Activated T-helper 1 cell treated with anti-CD3 and anti-CD28 coated beads, Interleukin-12 subunit alpha, Interleukin-12 subunit beta, Interleukin-2, Interleukin-4 antibody, amounts not matched to agents 30 ng/mL and 10 ng/mL and 1 ng/mL, durations not matched to agents 14 hours and 24 hours and 36 hours (primary cell): ENCODE results near the gene CLIC6. TPM values are rescaled to one million over a fixed set of nuclear protein-coding genes. Genes with fewer than 3 reads are reported as not detected.
A peak's percentile ranks its signal among the peaks of the same experiment; 100 is the strongest.
"Not testable (repeated sequence)": the region's sequence is repeated elsewhere in the genome, so short reads cannot be mapped to it uniquely, and the experiment has no call there.

ENCODE experiments used
- DNase-seq: peaks from one replicate; pipeline ENCODE4 v3.0.0; 2021; ENCODE audit warnings: low spot score
- H3K27ac Mint-ChIP-seq: one replicate; pipeline ENCODE4 v1.8.0; 2021; ENCODE audit warnings: mild to moderate bottlenecking, mixed read lengths
- H3K27me3 Mint-ChIP-seq: one replicate; pipeline ENCODE4 v1.8.0; 2022; ENCODE audit warnings: mild to moderate bottlenecking, moderate library complexity, mixed read lengths; ENCODE audit not compliant: insufficient read depth
- H3K36me3 Mint-ChIP-seq: one replicate; pipeline ENCODE4 v1.8.0; 2021; ENCODE audit warnings: low read depth, mixed read lengths
- H3K4me1 Mint-ChIP-seq: one replicate; pipeline ENCODE4 v1.8.0; 2021; ENCODE audit warnings: low read depth, mixed read lengths
- H3K4me3 Mint-ChIP-seq: one replicate; pipeline ENCODE4 v1.8.0; 2021; ENCODE audit warnings: mild to moderate bottlenecking, moderate library complexity, mixed read lengths
- H3K9me3 Mint-ChIP-seq: one replicate; pipeline ENCODE4 v1.8.0; 2021; ENCODE audit warnings: mixed read lengths
- intact Hi-C: fragments of 100-400 bp; cut with micrococcal nuclease; formaldehyde crosslinking; loops from one replicate; pipeline ENCODE4 v1.15.1; 2024
- total RNA-seq: library from RNA; stranded (reverse); gene quantifications from 2 replicates; pipeline ENCODE4 v1.2.3, GENCODE V29; 2022

CLIC6 gene
- total RNA-seq, 1 donor from 2014 or later, result not detected

DNA sequence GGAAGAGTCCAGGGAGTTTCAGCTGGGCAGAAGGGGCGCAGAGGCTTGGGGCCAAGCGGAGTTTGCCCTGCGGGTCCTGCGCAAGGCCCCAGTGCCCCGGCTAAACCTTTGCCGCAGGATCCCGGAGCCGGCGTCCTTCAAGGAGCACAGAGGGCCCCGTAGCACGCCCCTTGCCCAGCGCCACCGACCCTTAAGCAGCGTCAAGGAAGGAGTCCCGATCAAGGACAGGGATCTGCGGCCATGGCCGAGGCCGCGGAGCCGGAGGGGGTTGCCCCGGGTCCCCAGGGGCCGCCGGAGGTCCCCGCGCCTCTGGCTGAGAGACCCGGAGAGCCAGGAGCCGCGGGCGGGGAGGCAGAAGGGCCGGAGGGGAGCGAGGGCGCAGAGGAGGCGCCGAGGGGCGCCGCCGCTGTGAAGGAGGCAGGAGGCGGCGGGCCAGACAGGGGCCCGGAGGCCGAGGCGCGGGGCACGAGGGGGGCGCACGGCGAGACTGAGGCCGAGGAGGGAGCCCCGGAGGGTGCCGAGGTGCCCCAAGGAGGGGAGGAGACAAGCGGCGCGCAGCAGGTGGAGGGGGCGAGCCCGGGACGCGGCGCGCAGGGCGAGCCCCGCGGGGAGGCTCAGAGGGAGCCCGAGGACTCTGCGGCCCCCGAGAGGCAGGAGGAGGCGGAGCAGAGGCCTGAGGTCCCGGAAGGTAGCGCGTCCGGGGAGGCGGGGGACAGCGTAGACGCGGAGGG, 520 bp downstream of the CLIC6 start:
- no peak overlapping the region for H3K4me3 Mint-ChIP-seq
- no peak overlapping the region for H3K27ac Mint-ChIP-seq
- no peaks in the 10 kb centered on the region for H3K36me3 Mint-ChIP-seq
- no peak for DNase-seq
- intact Hi-C loops, result no loop called here
- no peaks in the 10 kb centered on the region for H3K9me3 Mint-ChIP-seq
- peaks cover 6% of the 10 kb centered on the region for H3K4me1 Mint-ChIP-seq
- peaks cover 72% of the 10 kb centered on the region for H3K27me3 Mint-ChIP-seq

DNA sequence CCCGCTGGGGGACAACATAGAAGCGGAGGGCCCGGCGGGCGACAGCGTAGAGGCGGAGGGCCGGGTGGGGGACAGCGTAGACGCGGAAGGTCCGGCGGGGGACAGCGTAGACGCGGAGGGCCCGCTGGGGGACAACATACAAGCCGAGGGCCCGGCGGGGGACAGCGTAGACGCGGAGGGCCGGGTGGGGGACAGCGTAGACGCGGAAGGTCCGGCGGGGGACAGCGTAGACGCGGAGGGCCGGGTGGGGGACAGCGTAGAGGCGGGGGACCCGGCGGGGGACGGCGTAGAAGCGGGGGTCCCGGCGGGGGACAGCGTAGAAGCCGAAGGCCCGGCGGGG, 1.1 kb downstream of the CLIC6 start:
- H3K27me3 Mint-ChIP-seq, result peaks cover 71% of the 10 kb centered on the region
- H3K27ac Mint-ChIP-seq, H3K9me3 Mint-ChIP-seq, DNase-seq, H3K4me3 Mint-ChIP-seq, H3K4me1 Mint-ChIP-seq, H3K36me3 Mint-ChIP-seq, intact Hi-C loops: not testable (repeated sequence)

DNA sequence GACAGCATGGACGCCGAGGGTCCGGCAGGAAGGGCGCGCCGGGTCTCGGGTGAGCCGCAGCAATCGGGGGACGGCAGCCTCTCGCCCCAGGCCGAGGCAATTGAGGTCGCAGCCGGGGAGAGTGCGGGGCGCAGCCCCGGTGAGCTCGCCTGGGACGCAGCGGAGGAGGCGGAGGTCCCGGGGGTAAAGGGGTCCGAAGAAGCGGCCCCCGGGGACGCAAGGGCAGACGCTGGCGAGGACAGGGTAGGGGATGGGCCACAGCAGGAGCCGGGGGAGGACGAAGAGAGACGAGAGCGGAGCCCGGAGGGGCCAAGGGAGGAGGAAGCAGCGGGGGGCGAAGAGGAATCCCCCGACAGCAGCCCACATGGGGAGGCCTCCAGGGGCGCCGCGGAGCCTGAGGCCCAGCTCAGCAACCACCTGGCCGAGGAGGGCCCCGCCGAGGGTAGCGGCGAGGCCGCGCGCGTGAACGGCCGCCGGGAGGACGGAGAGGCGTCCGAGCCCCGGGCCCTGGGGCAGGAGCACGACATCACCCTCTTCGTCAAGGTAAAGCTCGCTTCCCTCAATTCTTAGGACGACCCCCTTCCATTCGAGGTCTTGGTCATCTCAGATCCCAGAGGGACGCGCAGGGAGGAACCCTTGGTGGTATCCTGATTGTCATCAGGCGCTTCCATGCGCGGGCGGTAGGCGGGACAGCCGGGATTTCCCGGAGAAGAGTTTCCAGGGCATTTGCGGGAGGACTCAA, 1.6 kb downstream of the CLIC6 start:
- DNase-seq, result no peak
- intact Hi-C loops, result no loop called here

DNA sequence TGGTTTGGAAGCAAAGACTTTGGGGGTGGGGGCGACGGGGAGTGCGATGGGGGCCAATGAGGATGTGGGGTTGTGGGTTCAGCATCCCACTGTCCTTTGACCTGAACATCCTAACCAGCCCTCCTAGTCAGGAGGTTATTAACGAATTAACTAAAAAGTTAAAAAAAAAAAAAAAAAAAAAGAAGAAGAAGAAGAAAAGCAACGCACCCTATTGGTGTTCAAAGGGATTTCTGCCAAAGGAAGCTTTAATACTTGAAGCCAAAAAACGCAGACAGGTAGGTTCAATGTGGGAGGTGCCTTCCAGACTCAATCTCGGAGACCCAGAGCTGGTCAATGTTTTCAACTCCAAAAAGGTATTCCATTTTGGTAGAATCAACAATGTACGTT, 2.2 kb downstream of the CLIC6 start:
- DNase-seq, result no peak
- no peaks in the 10 kb centered on the region for H3K36me3 Mint-ChIP-seq
- intact Hi-C loops, result no loop called here
- no peaks in the 10 kb centered on the region for H3K9me3 Mint-ChIP-seq
- H3K27me3 Mint-ChIP-seq, result peaks cover 67% of the 10 kb centered on the region
- H3K4me3 Mint-ChIP-seq, result peak overlapping the region; percentile 29
- H3K27ac Mint-ChIP-seq, result no peak overlapping the region
- peaks cover 6% of the 10 kb centered on the region for H3K4me1 Mint-ChIP-seq

More for the DNA sequence above, 1.6 kb downstream of the CLIC6 start:
- Mint-ChIP-seq H3K36me3 (no peaks in the 10 kb centered on the region), H3K4me3 (peak overlapping the region; percentile 45), H3K9me3 (no peaks in the 10 kb centered on the region), H3K27me3 (peaks cover 70% of the 10 kb centered on the region), H3K27ac (no peak overlapping the region), H3K4me1 (peaks cover 6% of the 10 kb centered on the region)

DNA sequence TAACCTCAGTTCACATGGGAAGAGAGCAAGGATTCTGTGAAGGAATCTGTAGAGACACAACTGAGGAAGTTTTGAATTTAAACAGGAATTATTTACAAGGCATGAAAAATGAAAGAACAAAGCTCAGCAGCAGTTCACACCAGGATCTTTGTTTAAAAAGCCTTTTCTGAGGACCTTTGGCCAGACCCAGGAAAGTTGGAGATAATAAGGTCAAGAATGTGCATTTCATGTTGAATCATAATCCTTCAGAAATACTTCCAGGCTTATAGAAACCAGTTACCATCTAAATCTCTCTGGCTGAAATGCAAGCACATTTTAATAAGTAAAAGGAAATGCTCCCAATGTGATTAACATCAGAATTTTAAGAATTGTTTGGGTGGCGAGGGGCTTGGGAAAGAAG, 2.7 kb downstream of the CLIC6 start:
- H3K4me1 Mint-ChIP-seq, result peaks cover 6% of the 10 kb centered on the region
- H3K36me3 Mint-ChIP-seq, result no peaks in the 10 kb centered on the region
- intact Hi-C loops, result no loop called here
- DNase-seq, result no peak
- peak overlapping the region; percentile 29 for H3K4me3 Mint-ChIP-seq
- no peak overlapping the region for H3K27ac Mint-ChIP-seq
- H3K27me3 Mint-ChIP-seq, result peaks cover 67% of the 10 kb centered on the region
- no peaks in the 10 kb centered on the region for H3K9me3 Mint-ChIP-seq

DNA sequence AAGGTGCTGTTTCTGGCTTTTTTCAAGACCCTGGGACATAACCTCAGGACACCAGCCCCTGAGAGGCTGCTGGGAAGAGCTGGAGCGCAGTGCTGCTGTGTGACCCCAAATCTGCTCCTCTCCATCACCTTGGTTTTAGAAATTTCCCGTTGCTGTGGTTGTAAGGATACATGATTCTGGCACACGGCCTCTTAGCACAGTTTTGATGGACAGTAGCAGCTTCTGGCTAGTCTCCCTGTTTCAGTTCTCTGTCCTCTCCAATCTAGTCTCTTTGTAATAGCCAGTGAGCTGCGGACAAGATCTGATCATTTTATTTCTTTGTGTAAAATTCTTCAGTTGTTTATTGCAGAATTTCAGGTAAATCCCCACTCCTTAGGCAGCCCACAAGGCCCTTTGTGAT, 3.1 kb downstream of the CLIC6 start:
- Mint-ChIP-seq H3K4me1 (peaks cover 6% of the 10 kb centered on the region), H3K36me3 (no peaks in the 10 kb centered on the region), H3K27ac (no peak overlapping the region), H3K4me3 (no peak overlapping the region), H3K9me3 (no peaks in the 10 kb centered on the region), H3K27me3 (peaks cover 66% of the 10 kb centered on the region)
- intact Hi-C loops, result no loop called here
- DNase-seq, result no peak

DNA sequence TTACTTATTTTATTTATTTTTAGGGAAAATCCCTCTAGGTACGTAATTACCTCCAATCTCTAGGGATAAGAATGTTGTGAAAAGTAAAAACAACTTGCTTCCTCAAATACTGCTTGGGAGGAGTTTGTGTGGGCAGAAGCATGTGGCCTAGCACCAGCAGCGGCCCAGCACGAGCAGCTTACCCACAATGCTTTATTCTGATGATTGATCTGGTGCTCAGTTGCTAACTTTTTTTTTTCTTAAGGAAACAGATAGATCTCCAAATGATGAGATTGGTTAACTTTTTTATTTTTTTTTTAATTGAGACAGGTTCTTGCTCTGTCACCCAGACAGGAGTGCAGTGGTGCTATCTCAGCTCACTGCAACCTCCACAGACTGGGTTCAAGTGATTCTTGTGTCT, 4.2 kb downstream of the CLIC6 start:
- DNase-seq, result no peak
- intact Hi-C loops, result no loop called here
- peaks cover 55% of the 10 kb centered on the region for H3K27me3 Mint-ChIP-seq
- H3K4me3 Mint-ChIP-seq, result no peak overlapping the region
- H3K27ac Mint-ChIP-seq, result no peak overlapping the region
- H3K4me1 Mint-ChIP-seq, result peaks cover 6% of the 10 kb centered on the region
- no peaks in the 10 kb centered on the region for H3K9me3 Mint-ChIP-seq
- no peaks in the 10 kb centered on the region for H3K36me3 Mint-ChIP-seq

DNA sequence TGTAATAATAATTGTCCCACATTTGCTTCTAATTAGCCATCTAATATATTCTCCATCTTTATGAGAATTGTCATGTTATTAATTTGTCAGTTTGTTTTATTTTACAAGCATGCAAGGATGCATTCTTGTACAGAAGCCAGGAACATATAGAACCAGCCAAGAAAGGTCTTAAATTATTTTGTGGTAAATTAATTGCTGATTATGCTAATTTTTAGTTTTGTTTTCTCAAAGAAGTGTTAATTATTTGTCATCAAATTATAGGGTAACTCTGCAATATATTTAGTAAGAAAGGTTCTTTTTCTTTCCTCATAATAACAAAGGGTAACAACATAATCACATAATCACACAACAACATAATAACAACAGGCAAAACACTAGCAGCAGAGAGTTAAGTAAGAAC, 5.7 kb downstream of the CLIC6 start:
- H3K4me1 Mint-ChIP-seq, result peaks cover 6% of the 10 kb centered on the region
- DNase-seq, result no peak
- peaks cover 41% of the 10 kb centered on the region for H3K27me3 Mint-ChIP-seq
- peaks cover 2% of the 10 kb centered on the region for H3K9me3 Mint-ChIP-seq
- intact Hi-C loops, result no loop called here
- H3K4me3 Mint-ChIP-seq, result no peak overlapping the region
- no peaks in the 10 kb centered on the region for H3K36me3 Mint-ChIP-seq
- no peak overlapping the region for H3K27ac Mint-ChIP-seq

DNA sequence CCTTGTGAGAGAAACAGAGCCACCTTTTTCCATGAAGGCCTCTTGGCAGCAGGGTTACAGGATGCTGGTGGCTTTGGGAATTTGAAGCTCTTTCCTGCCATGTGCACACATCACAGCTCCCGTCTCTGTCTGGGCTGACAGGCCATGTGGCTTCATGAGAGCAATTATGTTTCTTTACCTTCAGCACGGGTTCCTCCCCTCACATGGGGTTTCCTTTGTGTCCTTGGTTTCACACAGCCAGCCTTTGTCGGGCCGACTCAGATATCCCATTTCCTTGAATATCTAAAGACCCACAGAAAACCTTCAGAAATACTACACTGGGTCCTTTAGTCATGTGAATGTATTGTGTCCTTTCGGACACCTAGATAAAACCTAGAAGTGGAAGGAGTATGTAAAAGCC, 7.1 kb downstream of the CLIC6 start:
- Mint-ChIP-seq H3K36me3 (no peaks in the 10 kb centered on the region), H3K9me3 (peaks cover 7% of the 10 kb centered on the region), H3K4me3 (no peak overlapping the region), H3K4me1 (peaks cover 6% of the 10 kb centered on the region), H3K27ac (no peak overlapping the region), H3K27me3 (peaks cover 38% of the 10 kb centered on the region)
- no peak for DNase-seq
- intact Hi-C loops, result no loop called here

DNA sequence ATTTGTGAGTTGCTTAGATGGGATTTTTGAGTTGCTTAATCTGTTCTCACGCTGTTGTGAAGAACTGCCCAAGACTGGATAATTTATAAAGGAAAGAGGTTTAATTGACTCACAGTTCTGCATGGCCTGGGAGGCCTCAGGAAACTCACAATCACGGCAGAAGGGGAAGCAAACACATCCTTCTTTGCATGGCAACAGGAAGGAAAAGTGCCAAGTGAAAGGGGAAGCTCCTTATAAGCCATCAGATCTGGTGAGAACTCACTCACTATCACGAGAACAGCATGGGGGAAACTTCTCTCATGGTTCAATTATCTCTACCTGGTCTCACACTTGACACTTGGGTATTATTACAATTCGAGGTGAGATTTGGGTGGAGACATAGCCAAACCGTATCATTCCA, 10.3 kb downstream of the CLIC6 start:
- no peaks in the 10 kb centered on the region for H3K36me3 Mint-ChIP-seq

DNA sequence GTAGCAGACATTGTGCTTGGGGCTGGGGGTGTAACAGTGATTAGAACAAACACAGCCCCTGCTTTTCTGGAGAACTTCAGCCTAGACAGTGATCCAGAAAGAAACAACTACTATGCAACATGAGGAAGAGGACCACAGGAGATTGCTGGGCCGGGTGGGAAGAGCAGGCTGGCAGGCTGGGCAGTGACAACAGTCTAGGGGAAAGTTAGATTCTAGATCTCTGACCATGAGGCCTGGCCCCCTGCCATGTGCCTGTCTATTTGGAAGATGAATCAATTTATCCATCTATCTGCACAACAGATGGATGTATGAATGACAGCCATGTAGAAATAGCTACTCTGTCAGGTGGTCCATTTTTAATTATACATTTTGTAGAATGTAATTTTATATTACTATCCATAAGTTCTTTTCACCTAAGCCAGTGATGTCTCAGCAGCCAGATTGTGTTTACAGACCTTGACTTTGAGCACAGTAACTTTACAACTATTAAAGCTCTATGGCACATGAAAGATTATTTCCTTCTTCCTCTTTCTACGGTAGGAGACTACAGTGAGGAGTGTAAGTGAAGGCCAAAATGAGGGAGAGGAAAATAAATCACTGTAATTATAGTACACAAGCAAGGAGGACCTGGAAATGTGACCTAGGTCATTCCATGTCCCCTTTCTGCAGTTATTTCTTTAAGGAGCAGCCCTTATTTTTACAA, 15.5 kb downstream of the CLIC6 start:
- no peak overlapping the region for H3K4me3 Mint-ChIP-seq
- peaks cover 28% of the 10 kb centered on the region for H3K9me3 Mint-ChIP-seq
- intact Hi-C loops, result no loop called here
- peaks cover 4% of the 10 kb centered on the region for H3K4me1 Mint-ChIP-seq
- no peak for DNase-seq
- no peak overlapping the region for H3K27ac Mint-ChIP-seq
- H3K27me3 Mint-ChIP-seq, result peaks cover 15% of the 10 kb centered on the region
- H3K36me3 Mint-ChIP-seq, result no peaks in the 10 kb centered on the region

More for the DNA sequence above, 10.3 kb downstream of the CLIC6 start:
- no peak for DNase-seq
- Mint-ChIP-seq H3K9me3 (peaks cover 29% of the 10 kb centered on the region), H3K27me3 (peaks cover 20% of the 10 kb centered on the region), H3K4me1 (no peaks in the 10 kb centered on the region), H3K27ac (no peak overlapping the region), H3K4me3 (no peak overlapping the region)
- intact Hi-C loops, result no loop called here

DNA sequence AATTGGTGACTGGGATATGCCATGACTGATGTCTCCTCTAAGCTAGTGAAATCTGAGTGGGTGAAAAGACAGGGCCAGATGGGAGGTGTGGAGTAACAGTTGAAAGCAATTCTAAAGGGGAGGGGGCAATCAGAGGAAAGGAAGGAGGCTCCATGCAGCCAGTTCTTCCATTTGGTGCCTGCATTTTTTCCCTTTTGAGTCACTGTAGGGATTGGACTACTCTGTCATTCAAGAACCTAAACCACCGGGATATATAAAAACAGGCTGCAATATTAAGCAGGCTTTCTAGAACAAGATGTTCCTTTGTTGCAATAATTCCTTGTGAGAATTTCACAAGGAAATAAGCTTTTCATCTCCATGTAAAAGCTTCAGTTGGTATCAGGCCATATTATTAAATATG, 18.3 kb downstream of the CLIC6 start:
- H3K27me3 Mint-ChIP-seq, result peaks cover 38% of the 10 kb centered on the region
- H3K4me3 Mint-ChIP-seq, result no peak overlapping the region
- no peak overlapping the region for H3K27ac Mint-ChIP-seq
- H3K4me1 Mint-ChIP-seq, result peaks cover 4% of the 10 kb centered on the region
- no peak for DNase-seq
- H3K9me3 Mint-ChIP-seq, result peaks cover 10% of the 10 kb centered on the region
- intact Hi-C loops, result no loop called here
- H3K36me3 Mint-ChIP-seq, result no peaks in the 10 kb centered on the region

DNA sequence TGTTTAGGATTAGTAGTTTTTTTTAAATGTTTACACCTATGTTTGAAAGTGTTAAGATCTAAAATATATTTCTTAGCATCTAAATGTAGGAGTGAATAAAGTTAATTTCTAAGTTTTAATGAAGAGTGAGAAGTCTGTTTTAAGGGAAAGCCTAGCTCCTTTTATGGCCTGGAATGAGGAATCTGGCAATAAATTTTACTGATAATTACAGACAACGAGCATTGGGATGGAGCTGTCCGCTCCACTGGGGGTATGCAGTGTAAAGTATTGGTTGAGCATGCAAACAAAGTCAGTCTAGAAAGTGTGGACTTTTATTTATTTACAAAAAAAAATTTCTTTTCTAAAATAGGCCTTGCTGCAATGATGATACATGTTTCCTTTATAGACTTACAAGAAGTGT, 19.0 kb downstream of the CLIC6 start:
- intact Hi-C loops, result no loop called here
- Mint-ChIP-seq H3K4me3 (no peak overlapping the region), H3K9me3 (peaks cover 5% of the 10 kb centered on the region), H3K4me1 (peaks cover 4% of the 10 kb centered on the region), H3K27ac (no peak overlapping the region), H3K36me3 (no peaks in the 10 kb centered on the region), H3K27me3 (peaks cover 43% of the 10 kb centered on the region)
- DNase-seq, result no peak
